MG63 (cell line): ENCODE data around the gene CYB561D2. TPM values are rescaled to one million over a fixed set of nuclear protein-coding genes. Genes with fewer than 3 reads are reported as not detected.

Source experiments
- DNase-seq: peaks from one replicate; pipeline ENCODE4 v3.0.0-alpha.2; 2020
- H3K27me3 ChIP-seq: fragments of 250-450 bp; sonication (Bioruptor Pico); 2 replicates; pipeline ENCODE4 v1.5.1; 2020; ENCODE audit warnings: mild to moderate bottlenecking, moderate library complexity
- H3K36me3 ChIP-seq: fragments of 250-450 bp; sonication (Bioruptor Pico); 2 replicates; pipeline ENCODE4 v1.5.1; 2020; ENCODE audit warnings: mild to moderate bottlenecking, moderate library complexity
- H3K4me3 ChIP-seq: fragments of 250-450 bp; sonication (Bioruptor Pico); 2 replicates; pipeline ENCODE4 v1.5.1; 2020; ENCODE audit warnings: mild to moderate bottlenecking, moderate library complexity
- H3K9me3 ChIP-seq: fragments of 250-450 bp; sonication (Bioruptor Pico); 2 replicates; pipeline ENCODE4 v1.5.1; 2020; ENCODE audit warnings: mild to moderate bottlenecking, moderate library complexity
- total RNA-seq: library from RNA; depleted of rRNA; stranded (reverse); fragments of >200 nt; shearing (Covaris generic); gene quantifications from 2 replicates; pipeline ENCODE4 v1.2.3, GENCODE V29; 2014; ENCODE audit warnings: low replicate concordance

The CYB561D2 gene
- total RNA-seq, 1 experiment from 2014 or later, result 35.5 TPM

DNA sequence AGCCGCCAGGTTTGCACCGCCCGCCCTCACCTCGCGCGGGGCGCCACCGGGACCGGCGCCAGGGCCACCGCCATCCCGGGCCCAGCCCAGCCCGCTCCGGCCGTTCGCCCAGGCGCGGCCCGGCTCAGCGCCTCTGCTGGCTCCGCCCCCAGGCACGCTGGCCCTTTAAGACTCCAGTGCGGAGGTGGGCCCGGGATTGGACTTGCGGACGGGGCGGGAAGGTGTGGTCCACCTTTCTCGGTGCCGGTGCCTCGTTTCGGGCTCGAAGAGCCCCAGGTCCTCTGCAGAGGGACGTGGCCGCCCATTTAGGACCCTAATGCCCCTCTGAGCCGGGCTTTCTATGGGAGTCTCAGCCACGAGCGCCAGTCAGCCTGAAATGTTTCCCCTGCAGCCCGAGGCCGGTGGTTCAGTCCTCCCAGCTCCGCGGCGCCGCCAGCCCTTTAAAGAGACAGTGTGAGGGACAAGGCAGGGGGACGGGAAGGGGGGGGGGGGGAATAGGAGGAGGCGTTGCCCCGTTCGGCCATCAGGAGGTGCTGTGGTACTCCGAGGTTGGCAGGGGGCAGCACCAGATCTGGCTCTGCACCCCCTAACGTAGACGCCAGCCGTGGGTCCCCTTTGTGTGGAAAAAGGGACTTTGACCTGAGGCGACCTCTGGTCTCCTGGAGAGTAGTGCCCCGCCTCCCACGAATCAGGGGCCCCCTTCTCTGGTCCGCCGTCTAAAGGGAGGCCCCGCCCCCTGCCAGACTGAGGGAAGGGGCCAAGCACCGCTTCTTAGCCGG, 29.1 kb upstream of the CYB561D2 start:
- Histone ChIP-seq H3K36me3 (no peaks in the 10 kb centered on the region; the same call in none of the 2 replicates), H3K4me3 (peak overlapping the region; percentile 69), H3K9me3 (no peaks in the 10 kb centered on the region), H3K27me3 (no peaks in the 10 kb centered on the region)
- DNase-seq, result peak; percentile 85

DNA sequence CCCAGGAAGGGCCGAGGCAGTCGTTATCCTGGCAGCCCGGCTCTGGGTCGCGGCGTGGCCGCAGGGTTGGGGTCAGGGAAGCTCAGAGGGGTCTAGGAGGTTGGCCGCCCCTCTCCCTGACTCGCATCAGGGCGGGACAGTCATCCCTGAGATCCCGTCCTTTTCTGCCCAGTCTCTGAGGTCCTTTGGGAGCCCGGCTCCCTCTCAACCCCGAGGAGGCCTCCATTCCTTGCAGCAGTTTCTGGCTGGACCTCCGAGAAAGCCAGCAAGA, 28.6 kb upstream of the CYB561D2 start:
- DNase-seq, result no peak
- no peaks in the 10 kb centered on the region for H3K9me3 ChIP-seq
- peak overlapping the region; percentile 69 for H3K4me3 ChIP-seq
- no peaks in the 10 kb centered on the region; the same call in none of the 2 replicates for H3K36me3 ChIP-seq
- H3K27me3 ChIP-seq, result no peaks in the 10 kb centered on the region

DNA sequence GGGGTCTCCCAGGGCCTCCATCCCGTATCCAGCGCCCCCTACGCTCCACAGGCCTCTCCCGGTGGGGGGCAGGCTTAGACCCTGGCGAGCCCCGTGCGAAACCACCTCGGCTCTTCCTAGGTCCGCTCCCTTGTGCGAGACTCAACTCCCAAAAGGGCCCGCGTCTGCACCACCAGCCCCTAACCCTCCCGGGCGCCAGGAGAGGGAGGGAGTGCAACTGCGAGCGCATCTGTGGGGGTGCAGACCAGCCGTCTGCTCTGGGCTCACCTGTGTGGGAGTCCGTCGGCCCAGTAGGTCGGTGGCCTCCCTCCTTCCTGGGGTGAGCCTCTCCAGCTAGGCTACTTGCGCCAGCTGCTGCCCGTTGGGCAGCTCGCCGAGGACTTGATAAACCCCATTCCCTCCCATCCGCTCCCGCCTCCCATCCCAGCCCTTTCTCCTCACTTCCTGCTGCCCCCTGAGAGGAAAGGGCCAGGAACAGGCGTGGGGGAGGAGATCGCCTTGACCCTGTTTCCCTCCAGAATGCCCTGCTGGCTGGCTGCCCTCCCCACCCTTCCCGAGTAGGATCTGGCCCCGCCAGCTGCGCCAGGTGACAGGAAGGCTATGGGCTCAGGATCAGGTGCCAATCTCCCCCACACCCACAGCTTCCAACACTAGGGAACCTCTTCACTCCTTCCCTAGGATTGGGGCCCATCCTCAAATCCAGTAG, 28.1 kb upstream of the CYB561D2 start, which contains the start of gene HYAL2:
Gene HYAL2 (minus strand): TSS at position 360 of the 706 bp plus-strand sequence. CDS start 2,256 bp downstream, outside the sequence.
- Histone ChIP-seq H3K4me3 (peak within 1 kb of the TSS; percentile 69), H3K36me3 (no peaks in the 10 kb centered on the region; the same call in none of the 2 replicates), H3K27me3 (no peaks in the 10 kb centered on the region), H3K9me3 (no peaks in the 10 kb centered on the region)
- DNase-seq, result no peak

DNA sequence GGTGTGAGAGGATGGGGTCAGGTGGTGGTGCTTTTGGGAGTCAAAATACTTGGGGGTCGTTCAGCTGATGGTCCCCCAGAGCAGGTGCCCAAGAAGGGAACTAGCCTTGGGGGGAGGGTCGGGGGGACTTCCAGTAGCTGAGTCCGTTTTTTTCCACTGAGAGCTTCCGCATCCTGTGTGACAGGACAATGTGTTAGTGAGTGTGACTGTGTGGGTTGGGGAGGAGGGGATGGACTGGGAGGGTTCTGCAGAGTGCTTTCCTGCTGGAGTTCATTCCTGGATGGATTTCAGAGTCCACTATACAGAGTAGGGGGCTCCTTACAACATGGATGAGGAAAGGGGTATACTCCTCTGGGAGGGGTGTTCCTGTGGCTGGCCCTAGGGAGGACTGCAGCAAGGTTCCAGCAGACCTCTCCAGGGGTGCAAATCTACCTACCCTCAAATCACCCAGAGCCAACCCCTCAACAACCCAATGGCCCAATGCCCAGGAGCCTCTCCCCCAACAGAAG, 27.5 kb upstream of the CYB561D2 start:
- Histone ChIP-seq H3K36me3 (no peaks in the 10 kb centered on the region; the same call in none of the 2 replicates), H3K27me3 (no peaks in the 10 kb centered on the region), H3K9me3 (no peaks in the 10 kb centered on the region), H3K4me3 (no peak overlapping the region)
- DNase-seq, result no peak

DNA sequence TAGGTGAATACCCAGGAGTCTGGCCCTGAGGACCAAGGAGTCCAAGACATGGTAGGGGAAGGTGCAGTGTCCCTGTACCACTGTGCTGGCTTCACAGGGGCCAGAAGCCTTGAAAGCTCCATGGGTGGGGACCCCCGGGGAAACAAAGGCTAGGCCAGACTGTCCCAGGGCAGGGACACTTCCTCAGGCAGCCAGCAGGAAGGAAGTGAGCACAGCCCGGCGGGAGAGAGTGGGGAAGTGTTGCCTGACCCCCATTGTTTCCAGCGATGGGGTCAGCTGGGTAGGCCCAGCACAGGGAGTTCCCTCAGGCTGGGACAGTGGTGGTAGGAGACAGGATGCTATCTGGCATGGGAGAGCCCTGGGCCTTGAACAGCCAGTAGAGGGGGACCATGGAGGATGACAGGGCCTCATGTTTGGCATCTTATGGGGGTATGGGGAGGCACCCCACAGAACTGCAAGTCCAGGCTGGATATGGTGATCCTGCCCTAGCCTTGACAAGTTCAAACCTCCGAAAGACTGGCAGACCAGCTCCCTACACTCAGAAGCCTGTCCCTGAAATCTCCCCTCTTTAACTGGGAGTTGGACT, 27.0 kb upstream of the CYB561D2 start:
- DNase-seq, result no peak
- H3K27me3 ChIP-seq, result no peaks in the 10 kb centered on the region
- H3K9me3 ChIP-seq, result no peaks in the 10 kb centered on the region
- H3K36me3 ChIP-seq, result no peaks in the 10 kb centered on the region; the same call in 1 of the 2 replicates
- H3K4me3 ChIP-seq, result no peak overlapping the region

DNA sequence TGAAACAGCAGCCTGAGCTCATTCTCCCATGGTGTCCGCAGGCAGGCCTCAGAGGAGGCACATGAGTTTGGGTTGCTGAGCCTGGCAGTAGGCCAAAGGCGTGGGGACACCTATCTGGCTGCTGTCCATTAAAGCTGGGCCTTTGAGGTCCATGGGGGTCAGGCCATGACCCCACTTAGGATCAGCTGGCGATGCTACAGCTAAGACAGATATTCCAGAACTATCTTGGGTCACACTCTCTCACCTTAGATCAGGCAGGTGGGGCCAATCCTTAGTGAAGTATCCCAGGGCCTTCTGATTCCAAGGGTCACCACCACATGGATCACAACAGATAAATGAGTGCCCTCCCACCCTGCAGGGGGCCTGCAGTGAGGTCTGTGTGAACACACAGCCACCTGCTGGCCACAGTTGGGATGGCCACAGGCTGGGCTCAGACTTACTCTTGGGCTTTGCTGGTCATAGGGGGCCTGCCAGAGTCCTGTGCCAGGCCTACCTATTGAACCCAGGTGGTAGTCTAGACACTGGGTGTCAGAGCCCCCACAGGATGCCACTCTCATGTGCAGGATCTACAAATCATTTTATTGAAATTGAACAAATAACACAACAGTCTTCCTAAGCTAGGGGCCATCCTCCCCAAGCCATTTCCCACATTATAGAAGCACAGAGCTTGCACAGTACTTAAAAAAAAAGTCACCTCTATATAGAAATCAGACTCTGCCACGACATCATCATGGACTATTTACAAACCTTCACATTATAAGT, 26.1 kb upstream of the CYB561D2 start:
- peak; percentile 69 for DNase-seq
- H3K36me3 ChIP-seq, result no peaks in the 10 kb centered on the region; the same call in 1 of the 2 replicates

DNA sequence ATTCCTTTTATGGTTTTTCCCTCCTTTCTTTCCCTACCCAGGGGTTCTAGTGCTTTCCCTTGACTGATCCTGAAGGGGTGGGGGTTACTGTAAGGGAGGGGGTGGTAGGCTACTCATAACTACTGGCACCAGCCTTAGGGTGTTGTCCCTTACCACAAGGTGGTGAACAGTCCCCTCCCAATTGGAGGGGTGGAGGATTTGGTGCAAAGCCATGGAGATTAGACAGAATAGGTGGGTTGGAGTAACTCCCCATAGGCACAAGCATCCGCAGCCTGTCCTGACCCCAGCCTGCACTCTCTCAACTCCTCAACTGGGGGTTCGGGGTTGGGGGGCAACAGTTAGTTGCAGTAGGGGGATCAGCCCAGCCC, 25.6 kb upstream of the CYB561D2 start:
- no peak for DNase-seq
- Histone ChIP-seq H3K27me3 (no peaks in the 10 kb centered on the region), H3K9me3 (no peaks in the 10 kb centered on the region), H3K4me3 (no peak overlapping the region), H3K36me3 (no peaks in the 10 kb centered on the region; the same call in none of the 2 replicates)

More for the DNA sequence above, 26.1 kb upstream of the CYB561D2 start:
- no peaks in the 10 kb centered on the region for H3K27me3 ChIP-seq
- no peaks in the 10 kb centered on the region for H3K9me3 ChIP-seq
- H3K4me3 ChIP-seq, result no peak overlapping the region

DNA sequence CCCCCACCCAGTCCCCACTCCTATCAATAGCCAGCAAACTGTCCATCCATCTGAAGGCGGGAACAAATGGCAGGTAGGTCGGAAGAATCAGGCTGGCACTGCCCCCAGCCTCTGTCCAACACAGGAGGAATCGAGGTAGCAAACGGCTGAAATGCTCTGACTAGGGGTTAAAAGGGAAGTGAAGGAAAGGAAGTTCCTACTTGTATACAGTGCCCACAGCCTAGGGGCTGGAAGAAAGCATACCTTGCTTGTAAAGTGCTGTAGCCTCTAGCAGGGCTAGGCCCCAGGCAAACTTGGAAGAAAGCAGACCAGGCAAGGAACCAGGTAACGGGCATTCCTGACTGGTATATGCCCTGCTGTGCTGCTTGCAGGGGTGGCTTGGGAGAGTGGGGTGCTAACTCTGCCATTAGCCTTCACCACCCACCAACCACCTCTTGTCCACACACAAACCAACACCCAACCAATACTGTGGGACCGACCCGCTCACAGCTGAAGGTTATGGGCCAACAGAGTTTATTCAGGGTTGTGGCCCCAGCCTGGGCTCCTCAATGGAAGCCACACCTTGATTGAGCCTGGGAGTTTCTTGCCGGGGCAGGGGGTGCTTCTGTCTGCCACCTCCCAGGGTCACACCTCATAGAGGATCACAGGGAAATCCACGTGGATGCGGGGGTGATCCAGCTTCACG, 25.0 kb upstream of the CYB561D2 start:
- Histone ChIP-seq H3K9me3 (no peaks in the 10 kb centered on the region), H3K27me3 (no peaks in the 10 kb centered on the region), H3K4me3 (no peak overlapping the region), H3K36me3 (peaks cover 3% of the 10 kb centered on the region)
- no peak for DNase-seq

DNA sequence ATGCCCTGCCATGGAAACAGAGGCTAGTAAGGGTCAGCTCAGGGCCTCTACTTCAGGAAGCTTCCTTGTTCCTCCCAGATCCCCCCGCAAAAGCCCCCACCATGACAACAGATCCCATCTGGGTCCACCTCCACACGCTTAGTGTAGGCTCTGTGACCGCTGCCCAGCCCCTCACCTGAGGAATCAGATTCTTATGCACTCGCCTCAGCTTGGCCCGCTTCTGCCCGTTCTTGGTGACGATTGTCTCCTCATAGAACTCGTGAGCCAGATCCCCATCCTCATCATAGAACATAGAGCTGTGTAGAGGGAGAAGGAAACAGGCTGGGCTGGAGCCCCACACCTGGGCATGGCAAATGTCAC, 24.5 kb upstream of the CYB561D2 start:
- Histone ChIP-seq H3K27me3 (no peaks in the 10 kb centered on the region), H3K36me3 (peaks cover 8% of the 10 kb centered on the region), H3K9me3 (no peaks in the 10 kb centered on the region), H3K4me3 (no peak overlapping the region)
- DNase-seq, result no peak

DNA sequence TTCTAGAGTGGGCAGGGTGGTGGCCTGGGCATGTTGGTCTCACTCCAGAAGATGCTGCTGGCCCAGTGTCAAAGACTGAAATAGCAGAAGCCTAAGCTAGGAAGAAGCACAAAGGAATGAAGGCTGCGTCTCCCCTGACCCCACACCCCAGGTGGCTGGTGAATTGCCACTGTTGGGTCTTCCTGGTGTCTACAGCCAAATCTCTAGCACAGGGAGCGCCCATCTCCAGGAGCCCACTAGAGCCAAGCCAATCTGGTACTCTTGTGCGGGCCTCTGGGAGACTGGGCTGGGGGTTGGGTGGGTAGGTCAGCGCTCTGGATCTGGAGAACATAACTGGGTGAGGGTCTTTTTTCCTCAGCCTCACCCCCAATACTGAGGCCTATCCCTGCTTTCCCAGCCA, 23.5 kb upstream of the CYB561D2 start:
- no peak for DNase-seq
- H3K4me3 ChIP-seq, result peak overlapping the region; percentile 83
- H3K9me3 ChIP-seq, result no peaks in the 10 kb centered on the region
- no peaks in the 10 kb centered on the region for H3K27me3 ChIP-seq
- peaks cover 14% of the 10 kb centered on the region for H3K36me3 ChIP-seq

DNA sequence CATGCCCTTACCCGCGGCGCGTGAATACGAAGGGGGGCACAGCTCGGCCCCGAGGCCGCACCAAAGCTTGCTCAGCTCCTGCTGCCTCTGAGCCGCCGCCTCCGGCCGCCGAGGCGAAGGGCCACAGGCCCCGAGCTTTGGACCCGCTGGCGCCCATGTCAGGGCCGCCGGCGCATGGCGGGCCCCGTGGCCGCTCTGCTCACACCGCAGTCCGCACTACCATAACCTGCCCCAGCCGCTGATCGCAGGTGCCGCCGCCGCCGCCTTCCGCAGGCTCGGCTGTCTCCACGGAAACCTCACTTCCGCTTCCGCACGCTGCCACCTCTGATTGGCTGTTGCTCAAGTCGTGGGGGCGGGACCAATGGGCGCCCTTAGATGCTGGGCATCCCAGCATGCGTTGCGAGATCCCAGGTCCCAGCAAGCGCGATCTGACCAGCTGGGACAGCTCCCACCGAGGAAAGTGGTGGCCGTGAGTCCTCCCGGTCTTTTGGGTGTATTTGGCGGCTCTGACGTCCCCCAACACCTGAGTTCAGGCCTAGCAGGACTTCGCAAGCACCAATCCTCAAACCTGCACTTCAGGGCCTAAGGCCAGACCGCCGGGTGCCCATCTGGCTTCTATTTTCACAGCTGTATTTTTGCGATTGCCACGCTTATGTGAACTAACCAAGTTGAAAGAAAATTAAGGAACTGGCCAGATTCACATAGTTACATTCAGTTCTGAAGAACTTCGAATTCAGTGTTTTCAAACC, 22.5 kb upstream of the CYB561D2 start, which contains the start of gene TUSC2:
Gene TUSC2 (minus strand): TSS at position 281 of the 749 bp plus-strand sequence. CDS start 124 bp downstream, at position 157.
- peak; percentile 89 for DNase-seq
- no peaks in the 10 kb centered on the region for H3K9me3 ChIP-seq
- H3K4me3 ChIP-seq, result peak within 1 kb of the TSS; percentile 83
- H3K36me3 ChIP-seq, result peaks cover 17% of the 10 kb centered on the region
- no peaks in the 10 kb centered on the region for H3K27me3 ChIP-seq

DNA sequence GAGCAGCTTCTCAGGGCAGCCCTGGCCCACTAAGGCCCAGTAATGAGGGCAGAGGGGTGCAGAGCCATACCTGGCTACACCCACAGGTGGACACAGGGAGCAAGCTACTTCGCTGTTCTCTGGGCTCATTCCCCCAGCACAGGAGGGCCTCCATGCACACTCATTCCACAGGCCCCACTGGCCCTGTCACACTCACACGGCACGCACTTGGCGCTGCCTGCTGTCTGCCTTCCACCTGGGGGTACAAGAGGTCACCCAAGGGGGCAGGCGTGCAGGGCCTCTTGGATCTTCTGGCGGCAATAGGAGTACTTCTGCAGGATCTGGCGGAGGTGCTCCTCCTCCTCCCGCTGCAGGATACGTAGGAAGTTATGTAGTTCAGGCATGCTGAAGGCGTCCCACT, 20.3 kb upstream of the CYB561D2 start:
- DNase-seq, result no peak
- Histone ChIP-seq H3K27me3 (no peaks in the 10 kb centered on the region), H3K9me3 (no peaks in the 10 kb centered on the region), H3K4me3 (no peak overlapping the region), H3K36me3 (peaks cover 26% of the 10 kb centered on the region)

DNA sequence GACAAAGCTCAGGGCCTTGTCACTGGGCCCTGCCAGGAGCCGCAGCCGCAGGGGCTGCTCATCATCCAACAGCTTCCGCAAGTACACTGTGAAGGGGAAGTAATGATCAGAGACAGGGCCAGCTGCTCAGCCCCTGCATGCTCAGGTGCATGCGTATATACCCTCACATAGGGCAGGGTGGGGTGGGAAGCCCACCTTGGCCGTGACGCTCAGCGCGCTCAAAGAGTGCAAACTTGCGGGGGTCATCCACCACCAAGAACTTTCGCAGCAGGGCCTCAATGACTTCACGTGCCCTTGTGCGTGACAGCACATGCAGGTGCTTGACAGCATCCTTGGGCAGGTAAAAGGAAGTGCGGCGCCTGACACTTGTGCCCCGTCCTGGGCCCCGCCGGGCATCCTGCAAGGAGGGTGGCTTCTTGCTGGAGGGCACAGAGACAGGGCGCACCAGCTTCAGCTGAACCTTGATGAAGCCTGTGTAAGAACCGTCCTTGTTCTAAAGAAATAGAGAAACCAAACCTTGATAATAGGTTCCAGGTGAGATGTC, 19.2 kb upstream of the CYB561D2 start:
- Histone ChIP-seq H3K4me3 (no peak overlapping the region), H3K9me3 (no peaks in the 10 kb centered on the region), H3K36me3 (peaks cover 35% of the 10 kb centered on the region), H3K27me3 (no peaks in the 10 kb centered on the region)
- no peak for DNase-seq

DNA sequence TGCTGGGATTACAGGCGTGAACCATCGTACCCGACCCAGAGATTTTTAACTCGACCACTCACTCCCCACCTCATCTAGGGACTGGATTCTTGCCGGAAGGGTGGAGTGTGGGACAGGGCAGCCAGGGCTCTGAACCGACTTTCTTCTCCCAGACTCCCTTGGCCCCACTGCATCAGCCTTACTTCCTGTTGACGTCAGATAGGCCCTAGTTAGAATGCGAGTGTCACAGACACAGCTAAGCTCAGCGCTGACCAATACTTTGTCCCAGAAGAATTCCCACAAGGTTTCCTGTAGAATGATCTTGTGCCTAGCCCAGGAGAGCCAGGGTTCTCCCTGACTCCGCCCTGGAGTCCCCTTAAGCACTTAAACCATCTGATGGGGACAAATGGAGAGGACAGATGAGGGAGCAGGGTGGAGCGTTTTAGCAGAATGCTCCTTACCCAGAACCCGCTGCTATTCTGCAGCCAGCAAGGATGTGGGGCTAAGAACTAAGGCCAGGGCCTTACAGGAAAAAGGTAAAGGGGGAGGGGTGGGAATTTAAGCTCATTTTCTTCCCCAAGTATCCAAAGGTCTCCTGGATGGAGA, 16.8 kb upstream of the CYB561D2 start:
- H3K4me3 ChIP-seq, result no peak overlapping the region

More for the DNA sequence above, 16.8 kb upstream of the CYB561D2 start:
- DNase-seq, result no peak
- Histone ChIP-seq H3K27me3 (no peaks in the 10 kb centered on the region), H3K9me3 (no peaks in the 10 kb centered on the region), H3K36me3 (peaks cover 40% of the 10 kb centered on the region)
